Islet precursor cell (in vitro differentiated cells): ENCODE data around the gene TLR9.

Experiments used
- DNase-seq: peaks from one replicate; pipeline ENCODE4 v3.0.0-alpha.2; 2018

TLR9 gene

DNA sequence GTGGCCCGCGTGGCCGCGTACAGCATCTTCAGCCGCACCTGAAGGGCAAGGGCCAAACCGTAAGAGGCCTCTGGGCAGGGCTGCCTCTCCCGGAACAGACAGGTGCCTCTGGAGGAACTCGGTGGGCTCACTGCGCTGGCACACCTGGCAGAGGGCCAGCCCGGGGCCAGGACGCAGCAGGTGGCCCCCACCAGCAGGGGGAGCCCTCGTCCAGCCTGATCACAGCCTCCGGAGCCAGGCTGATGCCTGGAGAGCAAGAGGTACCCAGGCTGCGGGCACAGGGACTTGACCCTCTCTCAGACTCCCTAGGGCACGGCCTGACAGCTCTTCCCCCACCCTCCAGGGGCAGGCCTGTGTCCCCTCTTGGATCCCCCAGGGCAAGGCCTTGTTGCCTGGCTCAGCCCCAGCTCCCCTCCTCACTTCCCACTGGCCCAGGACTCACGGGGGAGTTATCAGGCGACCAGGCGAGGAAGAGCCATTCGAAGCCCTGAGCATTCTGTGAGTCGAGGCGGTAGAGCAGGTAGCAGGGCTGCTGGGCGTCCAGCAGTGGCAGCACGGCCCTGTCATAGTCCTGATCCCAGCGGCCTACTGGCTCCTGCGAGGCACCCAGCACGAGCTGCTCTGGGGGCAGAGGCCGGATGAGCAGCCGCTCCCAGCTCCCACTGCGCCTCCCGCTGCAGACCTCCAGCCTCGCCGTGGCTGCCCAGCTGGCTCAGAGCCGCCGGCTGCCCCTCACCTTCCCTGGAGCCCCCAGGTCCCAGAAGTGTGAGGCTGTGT is 6.2 kb upstream of the TLR9 start:
- peak; percentile 80 for DNase-seq

DNA sequence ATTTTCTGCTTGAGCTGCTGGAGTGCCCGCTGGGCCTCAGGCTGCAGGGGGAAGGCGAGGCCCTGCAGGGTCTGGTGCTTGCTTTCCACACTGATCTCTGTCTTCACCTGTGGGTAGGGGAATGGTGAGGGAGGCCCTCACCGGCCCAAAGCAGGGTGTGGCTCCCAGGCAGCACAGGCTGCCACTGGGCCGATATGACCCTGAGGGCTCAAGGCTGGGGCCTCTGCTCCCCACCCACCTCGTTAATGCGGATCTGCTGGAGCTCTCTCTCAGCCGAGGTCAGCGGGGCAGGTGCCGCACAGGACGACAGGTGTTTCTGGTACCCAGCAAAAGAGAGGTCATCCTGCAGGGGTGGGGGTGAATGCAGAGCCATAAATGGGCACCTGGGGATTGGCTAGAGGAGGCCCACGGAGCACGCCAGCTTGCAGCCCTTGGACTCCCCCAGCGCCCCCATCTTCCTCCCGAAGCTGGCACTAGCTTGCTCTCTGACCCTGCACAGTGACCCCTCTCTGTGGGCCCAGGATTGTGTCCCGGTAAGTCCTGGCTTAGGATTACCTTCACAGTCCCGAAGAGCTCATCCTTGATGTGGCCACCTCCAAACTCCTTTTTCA is 5.5 kb upstream of the TLR9 start:
- DNase-seq, result no peak

DNA sequence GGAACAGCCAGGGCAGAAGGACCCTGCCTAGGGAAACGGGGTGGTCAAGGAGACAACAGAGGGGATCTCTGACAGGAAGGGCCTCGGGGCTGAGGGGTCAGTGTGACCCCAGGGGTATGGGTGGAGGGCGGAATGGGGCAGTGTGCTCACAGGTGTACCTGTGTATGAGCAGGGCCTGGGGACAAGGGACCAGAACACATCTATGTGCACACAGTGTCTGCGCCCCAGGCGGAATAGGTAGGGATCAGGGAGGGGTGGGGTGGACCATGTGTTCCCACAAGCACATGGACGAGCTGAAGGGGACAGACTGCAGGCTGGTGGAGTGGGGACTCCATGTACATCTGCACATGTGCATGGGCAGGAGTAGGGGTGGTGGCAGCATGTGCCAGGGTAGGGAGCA is 5.0 kb upstream of the TLR9 start:
- DNase-seq, result no peak

DNA sequence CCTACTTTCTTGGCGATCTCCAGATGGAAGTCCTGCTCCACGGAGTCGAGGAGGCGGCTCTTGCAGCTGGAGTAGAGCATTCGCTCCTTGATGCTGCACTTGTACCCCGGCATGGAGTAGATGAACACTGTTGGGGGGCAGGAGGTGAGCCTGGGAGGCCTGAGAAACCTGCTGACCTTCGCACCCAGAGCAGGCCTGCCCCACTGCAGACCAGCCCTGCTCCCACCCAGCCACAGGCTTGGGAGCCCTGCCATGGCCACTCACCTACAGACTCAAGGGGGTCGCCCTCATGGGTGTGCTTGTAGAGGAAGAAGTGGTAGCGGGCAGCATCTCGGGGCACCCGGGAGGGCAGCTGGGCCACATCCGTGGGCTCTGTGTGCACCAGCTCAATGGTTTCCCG is 4.2 kb upstream of the TLR9 start:
- no peak for DNase-seq

DNA sequence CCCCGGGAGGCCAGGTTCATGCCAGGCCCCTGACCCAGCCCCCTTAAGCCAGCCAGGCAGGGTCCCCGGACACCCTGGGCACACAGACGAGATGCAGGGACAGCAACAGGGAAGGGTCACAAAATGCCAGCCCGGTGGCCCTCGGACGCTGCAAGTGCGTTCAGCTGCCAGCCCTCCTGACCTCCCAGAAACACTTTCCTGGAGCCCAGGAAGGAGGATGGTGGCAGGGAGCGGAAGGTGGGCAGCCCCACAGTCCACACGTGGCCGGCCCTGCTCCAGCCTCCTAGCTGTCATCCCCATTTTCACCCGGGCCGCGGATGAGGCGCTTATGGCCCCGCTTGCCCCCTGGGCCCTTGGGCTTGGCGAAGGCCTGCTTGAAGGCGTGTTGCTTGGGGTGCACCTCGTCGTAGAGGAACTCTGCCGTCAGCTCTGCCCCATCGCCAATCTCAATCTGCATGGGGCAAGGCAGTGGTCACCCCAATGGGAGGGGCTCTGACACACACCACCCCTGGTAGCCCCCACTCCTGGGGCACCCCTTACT is 3.4 kb upstream of the TLR9 start:
- no peak for DNase-seq

DNA sequence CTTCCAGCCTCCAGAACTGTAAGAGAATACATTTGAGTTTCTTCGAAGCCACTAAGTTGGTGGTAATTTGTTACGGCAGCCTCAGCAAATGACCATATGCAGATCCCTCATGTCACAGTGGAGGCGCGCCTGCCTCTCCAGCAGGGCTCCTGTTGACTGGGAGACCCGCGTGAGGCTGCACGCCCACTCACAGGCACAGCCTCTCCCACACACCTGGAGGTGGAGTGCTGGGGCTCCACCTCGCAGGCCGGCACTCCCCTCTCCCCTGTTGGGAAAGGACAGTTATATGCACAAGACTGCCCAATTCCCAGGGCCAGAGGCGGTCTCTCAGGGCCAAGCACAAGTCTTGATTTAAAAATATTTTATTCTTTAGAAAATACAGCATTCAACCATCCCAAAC is 2.8 kb upstream of the TLR9 start:
- no peak for DNase-seq

DNA sequence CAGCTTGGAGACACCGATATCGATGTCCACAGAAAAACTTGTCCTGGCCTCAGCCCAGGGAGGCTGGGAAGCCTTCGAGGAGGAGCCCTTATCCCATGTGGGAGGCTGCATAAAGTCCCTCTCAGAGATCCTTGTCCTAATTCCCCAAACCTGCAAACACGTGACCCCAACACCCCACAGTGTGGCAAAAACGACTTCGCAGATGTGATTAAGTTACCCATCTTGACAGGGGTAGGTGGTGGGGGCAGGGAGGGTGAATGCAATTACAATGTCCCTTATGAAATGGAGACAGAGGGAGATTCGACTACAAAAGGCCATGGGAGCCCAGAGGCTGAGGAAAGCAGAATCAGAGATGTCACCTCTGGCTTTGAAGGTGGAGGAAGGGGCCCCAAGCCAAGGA is 2.3 kb upstream of the TLR9 start:
- DNase-seq, result no peak

DNA sequence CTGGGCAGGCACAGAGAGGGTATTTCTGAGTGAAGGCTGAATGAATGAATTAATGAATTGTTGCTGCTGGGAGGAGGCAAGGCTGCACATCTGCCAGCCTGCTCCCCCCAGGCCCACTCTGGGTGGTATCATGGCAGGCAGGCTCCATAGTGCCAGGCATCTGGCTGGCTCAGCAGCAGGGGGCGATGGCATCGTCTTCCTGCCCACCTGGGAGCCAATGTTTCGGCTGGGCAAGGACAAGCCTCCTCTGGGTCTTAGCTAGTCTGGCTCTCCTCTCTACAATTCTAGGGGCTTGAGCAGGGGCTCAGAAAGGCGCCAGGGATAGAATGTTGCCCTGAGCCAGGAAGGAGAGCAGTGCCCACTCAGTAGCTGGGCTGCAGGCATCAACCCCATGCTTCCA is 1.7 kb upstream of the TLR9 start:
- DNase-seq, result no peak

DNA sequence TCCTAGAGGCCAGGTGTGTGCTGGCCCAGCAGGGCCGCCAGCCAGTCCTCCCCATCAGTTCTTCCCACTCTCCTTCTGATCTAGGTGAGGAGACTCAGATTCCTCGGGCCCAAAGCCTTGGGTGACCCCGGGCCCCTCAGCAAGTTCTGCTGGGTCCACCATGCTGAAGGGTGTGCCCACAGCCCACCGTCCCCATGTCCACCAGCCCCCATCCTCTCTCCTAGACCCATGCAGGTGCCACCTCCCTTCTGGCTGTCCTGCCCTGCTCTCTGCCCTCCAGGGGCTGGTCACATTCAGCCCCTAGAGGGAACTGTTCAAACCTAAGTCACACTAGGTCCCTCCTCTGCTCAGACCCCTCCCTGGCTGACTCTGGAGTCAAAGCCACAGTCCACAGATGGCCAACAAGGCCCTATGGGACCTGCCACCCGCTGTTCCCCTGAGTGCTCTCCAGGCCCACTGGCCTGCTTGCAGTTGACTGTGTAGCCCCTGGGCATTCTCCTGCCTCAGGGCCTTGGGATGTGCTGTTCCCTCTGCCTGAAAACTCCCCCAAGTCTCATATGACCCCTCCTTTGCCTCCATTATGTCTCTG is 878 bp upstream of the TLR9 start:
- peak; percentile 43 for DNase-seq

DNA sequence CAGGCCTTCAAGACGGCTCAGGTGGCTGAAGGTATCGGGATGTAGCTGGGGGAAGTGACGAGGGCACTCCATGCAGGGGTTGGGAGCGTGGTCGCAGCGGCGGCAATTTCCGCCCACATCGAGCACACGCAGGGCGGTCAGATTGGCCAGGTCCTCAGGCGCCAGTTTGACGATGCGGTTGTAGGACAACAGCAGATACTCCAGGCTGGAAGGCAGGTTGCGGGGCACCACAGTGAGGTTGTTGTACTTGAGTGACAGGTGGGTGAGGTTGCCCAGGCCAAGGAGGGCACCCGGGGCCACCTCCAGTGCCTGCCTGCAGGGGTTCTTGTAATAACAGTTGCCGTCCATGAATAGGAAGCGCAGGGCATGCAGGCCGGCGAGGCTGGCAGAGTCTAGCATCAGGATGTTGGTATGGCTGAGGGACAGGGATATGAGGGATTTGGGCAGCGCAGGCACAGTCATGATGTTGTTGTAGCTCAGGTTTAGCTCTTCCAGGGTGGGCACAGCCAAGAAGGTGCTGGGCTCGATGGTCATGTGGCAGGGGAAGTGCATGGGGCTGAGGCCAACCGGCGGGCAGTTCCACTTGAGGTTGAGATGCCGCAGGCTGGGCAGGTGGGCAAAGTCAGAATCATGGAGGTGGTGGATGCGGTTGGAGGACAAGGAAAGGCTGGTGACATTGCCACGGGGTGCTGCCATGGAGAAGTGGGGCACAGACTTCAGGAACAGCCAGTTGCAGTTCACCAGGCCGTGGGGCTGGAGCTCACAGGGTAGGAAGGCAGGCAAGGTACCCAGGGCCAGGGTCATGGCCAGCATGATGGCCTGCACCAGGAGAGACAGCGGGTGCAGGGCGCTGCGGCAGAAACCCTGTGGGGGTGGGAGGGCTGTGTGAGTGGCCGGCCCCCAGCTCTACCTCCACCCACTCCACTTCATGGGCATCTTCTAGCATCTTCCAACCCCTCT is 1.7 kb downstream of the TLR9 start:
- DNase-seq, result peak; percentile 30

DNA sequence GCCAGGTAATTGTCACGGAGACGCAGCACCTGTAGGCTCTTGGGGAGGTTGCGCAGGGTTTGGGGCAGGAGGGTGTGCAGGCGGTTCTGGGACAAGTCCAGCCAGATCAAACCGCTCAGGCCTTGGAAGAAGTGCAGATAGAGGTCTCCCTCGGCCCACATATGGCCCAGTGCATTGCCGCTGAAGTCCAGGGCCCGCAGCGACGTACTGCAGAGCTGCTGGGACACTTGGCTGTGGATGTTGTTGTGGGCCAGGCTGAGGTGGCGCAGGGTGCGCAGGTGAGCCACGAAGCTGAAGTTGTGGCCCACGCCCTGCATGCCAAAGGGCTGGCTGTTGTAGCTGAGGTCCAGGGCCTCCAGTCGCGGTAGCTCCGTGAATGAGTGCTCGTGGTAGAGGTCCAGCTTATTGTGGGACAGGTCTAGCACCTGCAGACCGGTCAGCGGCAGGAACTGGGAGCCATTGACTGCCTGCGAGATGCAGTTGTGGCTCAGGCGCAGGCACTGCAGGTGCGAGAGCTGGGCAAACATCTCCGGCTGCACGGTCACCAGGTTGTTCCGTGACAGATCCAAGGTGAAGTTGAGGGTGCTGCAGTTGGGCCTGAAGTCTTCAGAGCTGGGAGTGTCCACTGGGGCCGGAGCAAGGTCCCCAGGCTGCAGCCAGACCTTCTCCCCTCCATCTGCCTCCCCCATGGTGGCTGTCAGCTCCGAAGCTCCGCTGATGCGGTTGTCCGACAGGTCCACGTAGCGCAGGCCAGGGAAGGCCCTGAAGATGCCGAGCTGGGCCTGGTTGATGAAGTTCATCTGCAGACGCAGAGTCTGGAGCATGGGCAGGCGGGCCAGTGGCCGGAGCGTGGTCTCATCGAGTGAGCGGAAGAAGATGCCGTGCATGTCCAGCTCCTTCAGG is 2.9 kb downstream of the TLR9 start:
- DNase-seq, result no peak

DNA sequence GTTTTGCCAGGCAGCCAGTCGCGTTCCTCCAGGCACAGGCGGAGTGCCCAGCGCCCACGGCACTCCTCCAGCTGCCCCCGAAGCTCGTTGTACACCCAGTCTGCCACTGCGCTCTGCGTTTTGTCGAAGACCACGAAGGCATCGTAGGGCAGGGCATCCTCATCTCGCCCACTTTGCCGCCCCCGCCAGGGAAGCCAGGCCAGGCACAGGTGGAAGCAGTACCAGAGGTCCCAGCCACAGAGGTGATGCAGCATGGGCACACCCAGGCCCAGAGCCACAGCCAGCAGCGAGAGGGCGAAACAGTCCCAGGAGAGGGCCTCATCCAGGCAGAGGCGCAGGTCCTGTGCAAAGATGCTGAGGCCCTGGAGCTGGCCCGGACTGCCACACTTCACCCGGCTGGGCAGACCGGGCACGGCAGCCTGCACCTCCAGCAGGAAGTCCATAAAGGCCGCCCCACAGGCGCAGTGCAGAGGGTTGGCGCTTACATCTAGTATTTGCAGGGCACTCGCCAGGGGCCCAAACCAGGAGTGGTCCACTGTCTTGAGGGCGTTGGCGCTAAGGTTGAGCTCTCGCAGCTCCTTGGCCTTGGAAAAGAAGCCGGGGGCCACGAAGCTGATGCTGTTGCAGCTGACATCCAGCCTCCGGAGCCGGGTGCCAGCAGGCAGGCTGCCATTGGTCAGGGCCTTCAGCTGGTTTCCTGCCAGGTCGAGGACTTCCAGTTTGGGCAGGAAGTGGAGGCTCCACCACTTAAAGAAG is 3.7 kb downstream of the TLR9 start:
- peak; percentile 48 for DNase-seq

DNA sequence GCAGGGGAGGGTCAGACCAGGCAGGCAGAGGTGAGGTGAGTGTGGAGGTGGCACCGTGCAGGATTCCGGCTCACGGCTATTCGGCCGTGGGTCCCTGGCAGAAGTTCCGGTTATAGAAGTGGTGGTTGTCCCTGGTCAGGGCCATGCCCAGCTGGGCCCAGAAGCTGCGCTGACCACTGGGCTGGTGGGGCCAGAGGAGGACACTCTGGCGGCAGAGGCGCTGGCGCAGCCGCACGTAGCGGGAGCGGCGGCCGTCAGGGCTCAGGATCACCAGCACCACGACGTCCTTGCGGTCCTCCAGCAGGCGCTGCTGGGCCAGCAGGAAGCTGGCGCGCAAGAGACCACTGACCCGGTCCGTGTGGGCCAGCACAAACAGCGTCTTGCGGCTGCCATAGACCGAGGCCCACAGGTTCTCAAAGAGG is 4.3 kb downstream of the TLR9 start:
- peak; percentile 53 for DNase-seq

DNA sequence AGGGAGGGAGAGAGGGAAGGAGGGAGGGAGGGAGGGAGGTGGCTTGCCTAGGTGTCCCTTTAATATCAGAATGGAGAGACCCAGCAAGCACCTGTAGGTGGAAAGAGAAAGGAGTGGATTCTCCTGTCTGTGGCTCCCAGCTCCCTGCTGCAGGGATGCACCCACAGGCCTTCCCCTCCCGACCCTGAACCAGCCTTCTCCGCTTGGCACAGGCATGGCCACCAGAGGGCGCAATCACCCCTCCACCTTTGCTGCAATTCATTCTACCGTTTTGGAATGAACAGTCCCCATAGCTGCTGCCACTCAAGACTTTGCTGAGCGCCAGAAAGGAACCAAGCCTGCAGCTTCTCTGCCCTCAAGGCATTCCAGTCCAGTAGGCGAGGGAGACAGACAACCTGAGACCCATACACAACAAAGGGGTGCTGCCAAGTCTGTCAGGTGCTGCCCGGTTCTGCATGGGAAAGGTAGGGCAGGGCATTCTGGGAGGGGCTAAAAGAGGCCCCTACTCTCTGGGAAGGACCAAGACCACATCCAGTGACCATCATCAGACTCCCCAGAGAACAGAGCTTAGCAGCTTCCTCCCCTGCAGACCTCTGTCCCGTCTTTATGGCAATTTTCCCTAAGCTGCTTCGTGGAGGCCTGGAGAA is 4.9 kb downstream of the TLR9 start:
- peak; percentile 92 for DNase-seq

DNA sequence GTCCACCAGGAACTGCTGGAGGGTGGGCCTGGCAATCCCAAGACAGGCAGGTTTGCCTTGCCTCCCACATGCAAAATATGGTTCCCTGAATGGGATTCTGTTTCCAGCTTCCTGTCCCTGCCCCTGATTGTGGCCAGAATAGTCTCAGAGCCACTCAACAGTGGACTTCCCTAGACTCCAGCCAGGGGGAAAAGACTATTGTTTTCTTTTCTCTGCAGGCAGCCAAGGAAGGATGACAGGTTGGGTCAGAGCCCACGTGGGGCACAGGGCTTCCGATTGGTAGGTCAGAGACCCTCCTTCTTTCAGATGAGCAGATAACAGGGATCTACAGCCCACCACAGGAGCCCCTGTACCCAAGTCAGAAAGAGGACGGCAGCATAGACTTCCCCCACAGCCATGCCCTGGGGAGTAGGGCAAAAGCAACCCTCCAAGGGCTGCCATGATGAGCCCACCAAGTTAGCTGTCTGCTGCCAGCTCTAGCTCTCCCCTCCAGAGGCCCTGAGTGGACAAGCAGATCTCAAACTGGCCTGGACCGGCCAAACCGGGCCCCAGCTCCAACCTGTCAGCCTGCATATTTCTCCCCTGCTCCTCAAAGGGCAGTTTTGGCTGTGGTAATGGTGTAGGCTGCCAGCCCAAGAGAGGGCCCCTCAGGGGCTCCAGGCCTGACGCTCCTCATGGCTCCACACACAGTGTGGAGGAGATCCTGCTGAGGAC is 6.4 kb downstream of the TLR9 start:
- peak; percentile 64 for DNase-seq

DNA sequence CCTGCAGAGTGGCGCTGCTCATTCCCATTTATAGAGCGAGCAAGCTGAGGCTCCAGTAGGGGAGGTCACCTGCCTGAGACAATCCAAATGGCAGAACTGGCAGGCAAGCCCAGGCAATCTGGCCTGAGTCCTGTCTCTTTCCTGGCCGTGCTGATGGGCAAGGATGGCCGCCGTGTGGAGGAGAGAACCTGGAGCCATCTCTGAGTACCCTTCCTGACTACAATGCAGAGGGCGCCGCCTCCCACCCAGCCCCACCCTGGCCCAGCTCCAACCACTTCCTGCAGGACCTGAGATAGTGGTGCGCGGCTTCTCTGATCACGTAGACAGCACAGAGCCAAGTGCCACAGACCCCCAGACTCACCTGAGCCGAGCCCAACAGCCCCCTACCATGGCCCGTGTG is 7.0 kb downstream of the TLR9 start:
- DNase-seq, result peak; percentile 42

DNA sequence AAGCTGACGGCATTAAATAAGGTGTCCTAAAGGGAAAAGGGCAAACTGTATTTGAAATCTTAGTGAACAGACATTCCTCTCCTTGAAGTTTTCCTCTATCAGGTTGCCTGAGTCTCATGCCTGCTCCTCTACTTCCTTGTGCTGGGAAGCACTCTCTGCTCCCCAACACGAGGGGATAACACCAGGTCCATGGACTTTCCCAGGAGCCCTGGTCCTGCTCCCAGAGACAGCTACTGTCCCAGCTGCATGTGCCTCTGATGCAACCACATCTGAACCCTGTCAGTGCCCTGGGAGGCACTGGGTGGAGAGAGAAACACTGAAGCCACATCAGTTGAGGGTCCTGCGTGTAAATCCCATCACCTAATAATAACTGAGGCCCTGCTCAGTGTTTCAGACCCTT is 7.4 kb downstream of the TLR9 start:
- no peak for DNase-seq

DNA sequence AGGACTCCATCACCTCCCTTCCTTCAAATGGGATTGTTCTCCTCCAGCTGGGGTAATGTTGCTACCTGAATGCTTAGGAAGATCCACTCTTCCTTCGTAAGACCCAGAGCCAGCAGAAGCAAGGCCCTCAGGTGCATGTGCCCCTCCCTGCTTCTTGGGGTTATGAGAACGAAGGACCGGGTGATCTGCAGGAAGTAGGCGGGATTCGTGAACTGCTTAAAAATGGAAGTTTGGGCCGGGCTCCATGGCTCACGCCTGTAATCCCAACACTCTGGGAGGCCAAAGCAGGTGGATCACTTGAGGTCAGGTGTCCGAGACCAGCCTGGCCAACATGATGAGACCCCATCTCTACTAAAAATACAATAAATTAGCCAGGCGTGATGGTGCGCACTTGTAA is 8.0 kb downstream of the TLR9 start:
- no peak for DNase-seq

DNA sequence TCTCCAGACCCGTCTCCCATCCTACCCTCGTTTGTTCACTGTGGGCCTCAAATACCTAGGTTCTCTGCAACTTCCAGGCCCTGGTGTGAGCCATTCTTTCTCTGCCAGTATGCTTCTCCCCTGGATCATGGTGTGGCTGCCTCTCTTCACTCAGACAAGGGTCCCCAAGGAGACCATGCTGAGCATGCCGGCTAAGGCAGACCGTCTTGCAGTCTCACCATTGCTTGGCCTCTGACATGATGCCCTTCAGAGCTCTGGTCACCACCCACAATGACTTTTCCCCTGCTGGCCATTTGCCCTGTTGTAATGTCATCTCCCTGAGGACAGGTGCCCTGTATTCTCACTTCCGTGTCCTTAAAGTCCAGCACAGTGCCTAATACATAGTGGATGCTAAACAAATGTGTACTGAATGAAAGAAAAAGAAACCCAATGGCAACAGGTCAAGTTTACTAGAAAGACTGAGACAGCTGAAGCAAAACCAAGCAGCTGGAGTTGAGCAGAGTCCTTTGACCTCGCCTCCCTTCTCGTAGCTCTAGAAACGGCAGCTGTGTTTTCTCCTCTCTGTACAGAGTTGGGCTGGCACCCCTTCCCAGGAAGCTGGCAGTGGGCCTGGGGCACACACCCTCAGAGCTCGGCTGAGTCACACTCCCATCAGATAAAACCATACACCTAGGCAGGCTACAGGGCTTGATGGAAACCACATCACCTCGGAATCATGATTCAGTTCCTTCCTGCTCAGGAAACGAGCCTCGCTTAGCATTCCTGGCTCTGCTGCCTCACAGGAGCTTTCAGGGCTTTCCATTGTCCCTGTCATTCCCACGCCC is 8.6 kb downstream of the TLR9 start:
- peak; percentile 82 for DNase-seq
